CD8-positive, alpha-beta memory T cell (primary cell): ENCODE measurements around the gene ANP32D. TPM values are rescaled to one million over a fixed set of nuclear protein-coding genes. Genes with fewer than 3 reads are reported as not detected.
"Not testable (repeated sequence)": the region's sequence is repeated elsewhere in the genome, so short reads cannot be mapped to it uniquely, and the experiment has no call there.

Source experiments
- CTCF ChIA-PET: fragments of 350-600 bp; sonication (Branson Sonifier 250); formaldehyde crosslinking; loops from one replicate; lab custom pipeline; 2021; ENCODE audit warnings: antibody characterized with exemption; lab: Charles Lee
- POLR2A ChIA-PET: fragments of 350-600 bp; sonication (Branson Sonifier 250); formaldehyde crosslinking; loops from one replicate; lab custom pipeline; 2021; ENCODE audit warnings: antibody characterized with exemption; lab: Charles Lee
- DNase-seq, 5 donors: peaks; one replicate each; pipeline versions ENCODE4 v3.0.0 to v3.0.0-alpha.2; 2020 to 2022; ENCODE audit warnings: mixed read lengths in 1 of 5
- H3K27ac ChIP-seq: one replicate; pipeline ENCODE4 v1.7.0; 2013; ENCODE audit warnings: low read depth, mild to moderate bottlenecking, low read length, moderate library complexity
- H3K27me3 ChIP-seq: 2 replicates; pipeline ENCODE4 v1.7.0; 2013; ENCODE audit warnings: low read length, mild to moderate bottlenecking; ENCODE audit not compliant: insufficient read depth, poor library complexity, severe bottlenecking
- H3K36me3 ChIP-seq: 2 replicates; pipeline ENCODE4 v1.7.0; 2013; ENCODE audit warnings: mild to moderate bottlenecking, low read length, moderate library complexity; ENCODE audit not compliant: insufficient read depth
- H3K4me1 ChIP-seq: 2 replicates; pipeline ENCODE4 v1.7.0; 2013; ENCODE audit warnings: mild to moderate bottlenecking, low read length, moderate library complexity; ENCODE audit not compliant: insufficient read depth
- H3K4me3 ChIP-seq: 2 replicates; pipeline ENCODE4 v1.7.0; 2013; ENCODE audit warnings: mild to moderate bottlenecking, low read length
- H3K9me3 ChIP-seq: 2 replicates; pipeline ENCODE4 v1.7.0; 2013; ENCODE audit warnings: mild to moderate bottlenecking, low read length
- H3K27ac Mint-ChIP-seq, 8 donors: one replicate each; pipeline ENCODE4 v1.8.0; 2020 to 2021; ENCODE audit warnings: mixed read lengths in 8 of 8, mild to moderate bottlenecking in 6 of 8, inconsistent platforms in 3 of 8, moderate library complexity in 3 of 8
- H3K27me3 Mint-ChIP-seq, 2 donors: one replicate each; pipeline ENCODE4 v1.8.0; 2020 to 2021; ENCODE audit warnings: mixed read lengths in 2 of 2, mild to moderate bottlenecking in 1 of 2, moderate library complexity in 1 of 2
- H3K36me3 Mint-ChIP-seq, 3 donors: one replicate each; pipeline ENCODE4 v1.8.0; 2020 to 2021; ENCODE audit warnings: mixed read lengths in 3 of 3, inconsistent platforms in 1 of 3, mild to moderate bottlenecking in 1 of 3
- H3K4me1 Mint-ChIP-seq, 3 donors: one replicate each; pipeline ENCODE4 v1.8.0; 2020 to 2021; ENCODE audit warnings: mixed read lengths in 3 of 3, inconsistent platforms in 1 of 3, mild to moderate bottlenecking in 1 of 3
- H3K4me3 Mint-ChIP-seq, 7 donors: one replicate each; pipeline ENCODE4 v1.8.0; 2020 to 2021; ENCODE audit warnings: mixed read lengths in 7 of 7, mild to moderate bottlenecking in 6 of 7, moderate library complexity in 4 of 7, inconsistent platforms in 2 of 7
- H3K9me3 Mint-ChIP-seq, 5 donors: one replicate each; pipeline ENCODE4 v1.8.0; 2020 to 2022; ENCODE audit warnings: mixed read lengths in 5 of 5, mild to moderate bottlenecking in 3 of 5, moderate library complexity in 2 of 5, inconsistent platforms in 1 of 5
- polyA plus RNA-seq: library from polyadenylated mRNA; unstranded; fragments of 300-500 nt; fragmentation: Illumina TruSeq; gene quantifications from one replicate; pipeline ENCODE4 v1.2.3, GENCODE V29; 2021
- total RNA-seq, 2 experiments: library from RNA; stranded (reverse); gene quantifications; one replicate each; pipeline ENCODE4 v1.2.3, GENCODE V29; 2021

ANP32D gene
- total RNA-seq = not detected
- not detected for polyA plus RNA-seq

DNA sequence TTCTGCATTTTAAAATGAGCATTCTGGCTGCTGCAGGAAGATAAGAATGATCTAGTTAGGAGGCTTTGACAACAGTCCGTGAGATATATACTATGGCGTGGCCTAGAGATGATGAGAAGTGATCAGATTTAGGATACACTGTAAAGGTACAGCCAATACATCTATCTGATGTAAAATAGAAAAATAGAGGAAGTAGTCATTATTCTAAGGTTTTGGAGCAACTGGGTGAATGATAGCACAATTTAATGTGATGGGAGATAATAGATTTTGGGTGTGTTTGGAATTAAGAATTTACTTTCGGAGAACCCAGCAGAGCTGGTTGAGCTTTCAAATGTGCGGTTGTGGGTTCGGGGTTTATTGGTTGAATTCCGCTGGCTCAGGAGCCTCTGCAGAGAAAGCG lies at the start of gene ANP32D:
TSS of gene ANP32D (plus strand) at position 301 of the 400 bp plus-strand sequence. CDS start 106 bp downstream, outside the sequence.
- Mint-ChIP-seq H3K36me3 (peaks cover 0 to 20% (median 2%) of the 10 kb centered on the region in 3 donors), H3K27ac (no peak within 1 kb of the TSS)
- CTCF ChIA-PET = no interaction called here

DNA sequence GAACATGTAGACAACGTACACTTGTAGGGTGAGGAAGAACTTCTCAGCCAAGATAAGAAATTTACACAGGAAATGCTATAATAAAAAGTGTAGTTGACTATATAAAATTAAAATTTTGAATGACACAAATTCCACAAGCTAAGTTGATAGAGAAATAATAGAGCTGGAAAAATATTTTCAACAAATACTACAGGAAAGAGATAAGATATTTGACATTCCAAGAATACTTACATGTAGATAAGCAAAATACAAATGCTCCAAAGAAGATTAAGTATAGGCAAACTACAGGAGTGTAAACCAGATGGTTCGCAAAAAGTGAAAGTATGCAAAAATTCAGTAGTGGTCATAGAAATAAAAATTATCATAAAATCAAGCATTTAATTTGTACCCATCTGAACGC lies 49.2 kb upstream of the ANP32D start:
- CTCF ChIA-PET = no interaction called here
- POLR2A ChIA-PET = no interaction called here
- Histone ChIP-seq H3K4me1 (no peaks in the 10 kb centered on the region), H3K27me3 (no peaks in the 10 kb centered on the region), H3K4me3 (no peak overlapping the region), H3K27ac (no peak overlapping the region), H3K36me3 (no peaks in the 10 kb centered on the region), H3K9me3 (no peaks in the 10 kb centered on the region)
- no peak overlapping the region for H3K27ac Mint-ChIP-seq
- no peak for DNase-seq
- no peak overlapping the region for H3K4me3 Mint-ChIP-seq
- peaks cover 14 to 32% of the 10 kb centered on the region in 2 donors for H3K27me3 Mint-ChIP-seq
- H3K36me3 Mint-ChIP-seq = peaks cover 0 to 7% (median 2%) of the 10 kb centered on the region in 3 donors
- H3K9me3 Mint-ChIP-seq = peaks cover 0 to 8% (median 4%) of the 10 kb centered on the region in 5 donors
- peaks cover 3 to 4% (median 4%) of the 10 kb centered on the region in 3 donors for H3K4me1 Mint-ChIP-seq

More for the DNA sequence above, at the start of gene ANP32D:
- Mint-ChIP-seq H3K27me3 (peaks cover 19 to 45% of the 10 kb centered on the region in 2 donors), H3K4me1 (no peaks in the 10 kb centered on the region), H3K9me3 (peaks cover 30 to 48% (median 43%) of the 10 kb centered on the region in 5 donors), H3K4me3 (no peak within 1 kb of the TSS)
- no peak for DNase-seq
- no peak within 1 kb of the TSS for H3K27ac ChIP-seq
- no peaks in the 10 kb centered on the region for H3K27me3 ChIP-seq
- H3K9me3 ChIP-seq = no peaks in the 10 kb centered on the region
- no peaks in the 10 kb centered on the region for H3K36me3 ChIP-seq
- H3K4me3 ChIP-seq = no peak within 1 kb of the TSS
- POLR2A ChIA-PET = no interaction called here
- no peaks in the 10 kb centered on the region for H3K4me1 ChIP-seq

DNA sequence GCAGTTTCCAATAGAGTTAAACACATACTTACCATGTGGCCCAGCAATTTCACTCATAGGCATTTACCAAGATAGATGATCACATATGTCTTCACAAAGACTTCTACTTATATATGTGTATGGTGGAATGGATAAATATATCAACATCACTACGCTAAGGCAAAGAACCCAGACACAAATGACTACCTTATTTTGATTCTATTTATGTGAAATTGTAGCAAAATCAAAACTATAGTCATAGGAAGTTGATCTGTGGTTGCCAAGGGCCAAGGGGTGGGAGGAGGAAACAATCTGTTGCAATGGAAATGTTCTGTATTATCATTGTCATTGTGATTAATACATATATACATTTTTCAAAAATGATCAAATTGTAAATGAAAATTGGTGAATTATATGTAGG lies 47.7 kb upstream of the ANP32D start:
- H3K27ac Mint-ChIP-seq = no peak overlapping the region
- peaks cover 0 to 11% (median 8%) of the 10 kb centered on the region in 5 donors for H3K9me3 Mint-ChIP-seq
- H3K4me1 Mint-ChIP-seq = peaks cover 3 to 4% (median 4%) of the 10 kb centered on the region in 3 donors
- no peaks in the 10 kb centered on the region for H3K36me3 ChIP-seq
- no peak for DNase-seq
- H3K4me1 ChIP-seq = no peaks in the 10 kb centered on the region
- no peak overlapping the region for H3K4me3 Mint-ChIP-seq
- ChIA-PET CTCF (no interaction called here), POLR2A (no interaction called here)
- no peak overlapping the region for H3K4me3 ChIP-seq
- H3K36me3 Mint-ChIP-seq = peaks cover 0 to 14% (median 0%) of the 10 kb centered on the region in 3 donors
- no peaks in the 10 kb centered on the region for H3K9me3 ChIP-seq
- H3K27me3 Mint-ChIP-seq = peaks cover 13 to 44% of the 10 kb centered on the region in 2 donors
- H3K27me3 ChIP-seq = no peaks in the 10 kb centered on the region
- H3K27ac ChIP-seq = no peak overlapping the region

DNA sequence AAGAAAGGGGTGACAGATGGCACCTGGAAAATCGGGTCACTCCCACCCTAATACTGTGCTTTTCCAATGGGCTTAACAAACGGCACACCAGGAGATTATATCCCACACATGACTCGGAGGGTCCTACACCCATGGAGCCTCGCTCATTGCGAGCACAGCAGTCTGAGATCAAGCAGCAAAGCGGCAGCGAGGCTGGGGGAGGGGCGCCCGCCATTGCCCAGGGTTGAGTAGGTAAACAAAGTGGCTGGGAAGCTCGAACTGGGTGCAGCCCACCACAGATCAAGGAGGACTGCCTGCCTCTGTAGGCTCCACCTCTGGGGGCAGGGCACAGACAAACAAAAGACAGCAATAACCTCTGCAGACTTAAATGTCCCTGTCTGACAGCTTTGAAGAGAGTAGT lies 38.3 kb upstream of the ANP32D start:
- Mint-ChIP-seq H3K36me3 (peaks cover 0 to 24% (median 0%) of the 10 kb centered on the region in 3 donors), H3K27me3 (peaks cover 14 to 36% of the 10 kb centered on the region in 2 donors), H3K9me3 (peaks cover 3 to 17% (median 12%) of the 10 kb centered on the region in 5 donors)
- CTCF ChIA-PET, POLR2A ChIA-PET, H3K4me1 Mint-ChIP-seq, DNase-seq, H3K9me3 ChIP-seq, H3K4me3 Mint-ChIP-seq, H3K27me3 ChIP-seq, H3K4me3 ChIP-seq, H3K27ac Mint-ChIP-seq, H3K36me3 ChIP-seq, H3K4me1 ChIP-seq, H3K27ac ChIP-seq: not testable (repeated sequence)

DNA sequence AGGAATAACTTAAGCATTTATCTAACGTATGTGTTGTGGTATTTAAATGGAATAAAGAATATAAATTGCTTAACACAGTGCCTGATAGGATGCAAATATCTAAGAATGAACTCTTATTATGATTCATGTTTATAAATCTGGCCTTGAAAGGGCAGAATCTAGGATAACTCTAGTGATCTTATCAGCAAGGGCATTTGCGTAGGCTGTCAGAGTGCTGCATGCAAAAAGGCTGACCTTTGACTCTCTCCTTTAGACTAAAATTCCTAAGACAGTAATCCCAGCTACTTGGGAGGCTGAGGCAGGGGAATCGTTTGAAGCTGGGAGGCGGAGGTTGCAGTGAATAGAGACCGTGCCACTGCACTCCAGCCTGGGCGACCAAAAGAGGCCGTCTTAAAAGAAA lies 31.3 kb upstream of the ANP32D start:
- DNase-seq = no peak
- Mint-ChIP-seq H3K27me3 (peaks cover 3 to 32% of the 10 kb centered on the region in 2 donors), H3K4me1 (peaks cover 0 to 5% (median 2%) of the 10 kb centered on the region in 3 donors), H3K9me3 (peaks cover 0 to 3% (median 0%) of the 10 kb centered on the region in 5 donors), H3K27ac (peak overlapping the region in 1 of 8 donors; percentile 30), H3K36me3 (peaks cover 0 to 5% (median 0%) of the 10 kb centered on the region in 3 donors), H3K4me3 (no peak overlapping the region)
- Histone ChIP-seq H3K27me3 (no peaks in the 10 kb centered on the region), H3K27ac (no peak overlapping the region), H3K9me3 (no peaks in the 10 kb centered on the region), H3K4me3 (no peak overlapping the region), H3K4me1 (peaks cover 9% of the 10 kb centered on the region), H3K36me3 (no peaks in the 10 kb centered on the region)
- ChIA-PET POLR2A (no interaction called here), CTCF (interaction anchor here (1.3 kb wide), 1 partner anchor 14 kb away, joined by 3 read pairs; no protein-coding TSS in a partner anchor)

DNA sequence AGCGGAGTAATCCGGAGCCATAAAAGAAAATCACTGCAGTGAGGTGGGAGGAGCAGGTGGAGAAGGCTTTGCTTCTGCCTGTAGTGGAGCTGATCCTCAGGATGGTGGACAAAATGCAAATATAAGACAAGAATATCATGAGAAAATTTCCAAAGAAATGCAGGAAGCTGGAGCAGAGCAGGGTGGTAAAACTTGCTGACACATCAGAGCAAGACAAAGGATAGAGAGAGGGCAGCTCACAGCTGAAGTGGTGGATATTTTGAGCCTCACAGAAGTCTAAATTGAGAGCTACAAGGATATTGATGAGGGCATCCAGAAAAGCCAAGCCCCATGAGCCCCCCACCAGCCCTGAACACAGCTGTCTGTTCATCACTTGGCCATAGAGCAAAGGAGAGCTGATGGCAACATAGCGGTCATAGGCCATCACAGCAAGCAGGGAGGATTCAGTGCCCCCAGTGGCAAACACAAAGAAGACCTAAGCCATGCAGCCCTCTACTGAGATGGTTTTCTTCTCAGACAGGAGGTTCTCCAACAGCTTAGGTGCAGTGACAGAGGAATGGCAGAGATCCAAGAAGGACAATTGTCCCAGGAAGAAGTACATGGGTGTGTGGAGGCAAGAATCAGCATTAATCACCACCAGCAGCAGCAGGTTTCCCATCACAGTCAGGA lies 30.0 kb upstream of the ANP32D start:
- peaks cover 9% of the 10 kb centered on the region for H3K4me1 ChIP-seq
- no peaks in the 10 kb centered on the region for H3K9me3 ChIP-seq
- H3K4me3 ChIP-seq = no peak overlapping the region
- POLR2A ChIA-PET = interaction anchor here (0.7 kb wide), 1 partner anchor 244 kb away, joined by 3 read pairs; no protein-coding TSS in a partner anchor
- Mint-ChIP-seq H3K4me1 (peaks cover 0 to 5% (median 2%) of the 10 kb centered on the region in 3 donors), H3K27ac (peak overlapping the region in 1 of 8 donors; percentile 59), H3K27me3 (peaks cover 6 to 35% of the 10 kb centered on the region in 2 donors), H3K9me3 (peaks cover 0 to 2% (median 0%) of the 10 kb centered on the region in 5 donors), H3K4me3 (no peak overlapping the region), H3K36me3 (peaks cover 0 to 2% (median 0%) of the 10 kb centered on the region in 3 donors)
- H3K27me3 ChIP-seq = no peaks in the 10 kb centered on the region
- no peak for DNase-seq
- H3K27ac ChIP-seq = no peak overlapping the region
- CTCF ChIA-PET = no interaction called here
- no peaks in the 10 kb centered on the region for H3K36me3 ChIP-seq

DNA sequence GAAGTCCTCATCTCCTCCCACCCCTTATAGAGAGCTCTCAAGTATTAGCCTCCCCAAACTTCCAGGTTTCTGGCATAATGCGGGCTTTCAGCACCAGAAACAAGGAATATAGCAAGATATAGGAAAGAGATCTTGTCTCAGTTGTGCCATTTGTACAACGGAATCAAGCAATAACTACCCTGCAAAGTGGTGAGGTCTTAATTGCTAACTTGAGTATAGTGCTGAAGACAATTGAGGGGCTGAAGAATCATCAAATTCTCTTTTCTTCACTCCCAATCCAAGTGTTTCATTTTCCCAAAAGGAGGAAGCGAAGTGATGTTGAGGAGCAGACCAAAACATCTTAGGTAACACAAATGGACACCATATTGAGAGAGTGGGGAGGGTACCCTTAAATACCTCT lies 26.8 kb upstream of the ANP32D start:
- peaks cover 0 to 5% (median 2%) of the 10 kb centered on the region in 3 donors for H3K4me1 Mint-ChIP-seq
- Histone ChIP-seq H3K36me3 (no peaks in the 10 kb centered on the region), H3K4me3 (no peak overlapping the region), H3K27ac (no peak overlapping the region), H3K9me3 (no peaks in the 10 kb centered on the region), H3K27me3 (no peaks in the 10 kb centered on the region), H3K4me1 (peaks cover 9% of the 10 kb centered on the region)
- H3K27ac Mint-ChIP-seq = no peak overlapping the region
- no peak overlapping the region for H3K4me3 Mint-ChIP-seq
- ChIA-PET POLR2A (no interaction called here), CTCF (interaction anchor here (1.2 kb wide), 1 partner anchor 9 kb away, joined by 3 read pairs; no protein-coding TSS in a partner anchor)
- peaks cover 9 to 56% of the 10 kb centered on the region in 2 donors for H3K27me3 Mint-ChIP-seq
- peaks cover 5 to 14% (median 8%) of the 10 kb centered on the region in 5 donors for H3K9me3 Mint-ChIP-seq
- no peak for DNase-seq
- peaks cover 0 to 11% (median 4%) of the 10 kb centered on the region in 3 donors for H3K36me3 Mint-ChIP-seq

DNA sequence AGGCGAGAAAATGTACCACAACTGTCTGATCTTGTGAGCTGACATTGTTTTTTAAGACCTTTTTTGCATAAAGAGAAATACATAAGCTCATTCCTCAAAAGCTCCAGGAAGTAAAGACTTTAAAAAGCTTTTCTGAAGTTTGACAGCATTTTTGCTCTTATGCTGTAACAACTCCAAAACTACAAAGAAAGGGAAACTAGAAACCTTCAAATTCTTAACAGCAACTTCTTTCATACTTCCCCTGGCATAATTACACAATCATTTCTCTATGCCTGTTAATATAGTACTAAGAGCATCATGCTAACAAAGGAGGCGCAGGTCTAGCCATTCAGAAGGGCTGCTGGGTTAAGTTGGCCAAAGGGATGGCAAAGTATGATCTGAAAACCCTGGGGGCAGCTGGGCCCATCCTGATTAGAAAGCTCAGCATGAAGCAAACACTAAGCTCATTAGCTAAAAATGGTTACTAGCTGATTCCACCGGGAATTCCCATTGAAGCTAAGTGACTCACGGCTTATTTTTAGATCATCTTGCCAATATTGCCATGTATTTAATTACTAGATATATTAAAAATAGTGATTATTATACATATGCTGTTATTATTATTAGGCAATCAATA lies 26.1 kb upstream of the ANP32D start:
- no peak for DNase-seq
- no peak overlapping the region for H3K4me3 Mint-ChIP-seq
- no peaks in the 10 kb centered on the region for H3K9me3 ChIP-seq
- ChIA-PET POLR2A (no interaction called here), CTCF (interaction anchor here (1.2 kb wide), 1 partner anchor 8 kb away, joined by 3 read pairs; no protein-coding TSS in a partner anchor)
- H3K27me3 ChIP-seq = no peaks in the 10 kb centered on the region
- H3K4me3 ChIP-seq = no peak overlapping the region
- no peaks in the 10 kb centered on the region for H3K36me3 ChIP-seq
- no peak overlapping the region for H3K27ac ChIP-seq
- peaks cover 0 to 5% (median 2%) of the 10 kb centered on the region in 3 donors for H3K4me1 Mint-ChIP-seq
- H3K27ac Mint-ChIP-seq = no peak overlapping the region
- peaks cover 10 to 57% of the 10 kb centered on the region in 2 donors for H3K27me3 Mint-ChIP-seq
- peaks cover 9% of the 10 kb centered on the region for H3K4me1 ChIP-seq
- H3K9me3 Mint-ChIP-seq = peaks cover 5 to 14% (median 8%) of the 10 kb centered on the region in 5 donors
- peaks cover 0 to 13% (median 4%) of the 10 kb centered on the region in 3 donors for H3K36me3 Mint-ChIP-seq
